Measurements from ENCODE around the gene PLA2G4F.

PLA2G4F gene

DNA sequence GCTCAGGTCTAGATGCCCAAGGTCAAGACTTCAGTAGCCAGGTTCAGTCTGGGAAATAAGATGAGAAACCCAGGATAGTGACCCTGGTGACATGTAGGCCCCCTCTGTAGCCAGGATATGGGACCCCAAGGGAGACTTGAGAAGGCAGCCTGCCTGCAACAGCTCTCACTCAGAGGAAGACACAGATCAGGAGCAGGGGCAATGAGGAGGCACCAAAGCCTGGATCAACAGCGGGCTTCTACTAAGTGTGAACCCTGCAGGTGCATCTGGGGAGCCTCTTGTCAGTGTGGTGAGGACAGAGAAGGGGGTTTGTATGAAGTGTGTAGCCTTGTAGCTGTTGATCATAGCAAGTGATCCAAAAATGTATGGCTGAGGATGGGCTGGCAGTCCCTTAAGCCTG is 25.4 kb downstream of the PLA2G4F start:
- no peak for DNase-seq

DNA sequence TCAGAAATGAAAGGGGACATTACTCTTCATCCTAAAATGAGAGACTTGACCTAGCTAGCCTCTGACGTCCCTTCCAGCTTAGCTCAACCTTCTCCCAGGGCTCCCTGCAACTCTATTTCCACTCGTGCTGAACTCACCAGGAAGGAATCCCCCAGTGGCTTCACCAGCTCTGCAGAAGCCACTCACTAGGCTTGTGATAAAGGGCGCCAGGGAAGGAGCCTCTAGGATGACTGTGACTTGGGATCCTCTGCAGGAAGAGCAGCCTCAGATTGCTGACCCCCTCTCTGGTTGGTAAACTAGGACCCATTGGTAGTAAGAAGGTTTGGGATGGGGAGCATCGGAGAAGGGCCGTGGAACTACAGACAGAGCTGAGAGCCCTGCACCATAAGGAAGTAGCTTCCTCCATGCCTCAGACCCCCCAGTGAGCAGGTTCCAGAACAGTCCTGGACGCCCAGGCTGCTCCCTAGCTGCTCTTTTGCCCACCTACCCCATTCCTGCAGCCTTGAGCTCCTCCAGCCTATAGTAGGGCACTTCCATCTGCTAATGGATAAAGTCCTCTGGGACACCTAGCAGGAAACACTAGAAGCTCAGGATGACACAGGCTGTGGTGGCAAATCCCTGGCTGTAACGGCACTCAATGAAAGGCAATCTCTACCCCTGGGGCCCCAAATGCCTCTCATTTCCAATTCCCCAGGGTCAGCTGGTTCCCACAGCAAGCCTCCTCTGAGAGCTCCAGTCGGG is 26.0 kb downstream of the PLA2G4F start:
- no peak for DNase-seq

DNA sequence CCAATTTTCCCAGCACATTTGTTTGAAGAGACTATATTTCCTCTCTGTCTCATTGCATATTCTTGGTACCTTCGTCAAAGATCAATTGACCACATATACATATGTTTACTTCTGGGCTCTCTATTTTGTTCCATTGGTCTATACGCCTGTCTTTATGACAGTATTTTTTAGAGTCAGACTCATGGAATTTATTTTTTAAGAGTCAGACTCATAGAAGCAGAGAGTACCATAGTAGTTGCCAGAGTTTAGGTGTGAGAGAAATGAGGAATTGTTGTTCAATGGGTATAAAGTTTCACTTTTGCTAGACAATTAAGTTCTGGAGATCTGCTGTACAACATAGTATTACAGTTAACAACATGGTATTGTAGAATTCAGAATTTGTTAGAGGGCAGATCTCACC is 27.1 kb downstream of the PLA2G4F start:
- no peak for DNase-seq

DNA sequence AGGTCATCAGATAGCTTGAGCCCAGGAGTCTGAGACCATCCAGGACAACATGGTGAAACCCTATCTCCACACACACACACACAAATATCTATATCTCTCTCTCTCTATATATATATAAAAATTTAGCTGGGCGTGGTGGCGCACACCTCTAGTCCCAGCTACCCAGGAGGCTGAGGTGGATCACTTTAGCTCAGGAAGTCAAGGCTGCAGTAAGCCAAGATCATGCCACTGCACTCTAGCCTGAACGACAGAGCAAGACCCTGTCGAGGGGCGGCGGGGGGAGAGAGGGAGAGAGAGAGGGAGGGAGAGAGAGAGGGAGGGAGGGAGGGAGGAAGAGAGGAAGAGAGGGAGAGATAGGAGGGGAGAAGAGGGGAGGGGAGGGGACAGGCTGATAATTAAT is 28.0 kb downstream of the PLA2G4F start:
- no peak for DNase-seq

DNA sequence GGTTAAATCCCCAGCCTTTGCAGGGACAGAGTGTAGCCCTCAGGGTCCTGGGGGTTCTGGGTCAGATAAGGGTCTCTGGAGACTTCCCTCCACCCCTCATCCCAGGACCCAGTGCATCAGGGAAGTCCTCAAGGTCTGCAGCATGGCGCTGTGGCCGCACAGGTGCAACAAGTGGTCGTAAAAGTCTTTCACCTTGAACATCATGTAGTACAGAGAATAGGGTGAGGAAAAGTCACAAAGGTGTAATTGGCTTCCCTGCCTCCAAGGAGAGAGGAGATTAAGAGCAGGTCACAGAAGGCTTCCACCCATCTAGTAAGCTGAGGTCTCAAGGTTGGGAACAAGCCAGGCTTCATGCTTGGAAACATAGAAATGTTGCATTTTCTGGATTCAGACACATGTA is 32.9 kb downstream of the PLA2G4F start:
- DNase-seq: no peak

DNA sequence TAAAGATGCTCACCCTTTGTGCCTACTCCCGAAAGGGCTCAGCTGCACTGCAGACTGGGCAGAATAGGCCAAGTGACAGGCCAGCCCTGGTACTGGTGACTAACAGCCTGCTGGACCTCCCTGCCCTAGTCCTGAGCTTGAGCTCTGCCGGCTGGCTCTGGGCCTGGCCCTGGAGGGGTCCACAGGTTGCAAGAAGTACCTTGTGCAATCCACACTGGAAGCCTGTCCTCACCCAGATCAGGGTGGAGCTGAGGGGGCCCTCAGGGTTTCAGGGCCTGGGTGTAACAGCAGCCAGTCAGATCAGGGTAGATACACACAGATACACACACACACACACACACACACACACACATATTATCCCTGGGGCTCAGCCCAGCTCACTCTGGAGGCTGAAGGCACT is 34.8 kb downstream of the PLA2G4F start:
- DNase-seq: peak; percentile 57

DNA sequence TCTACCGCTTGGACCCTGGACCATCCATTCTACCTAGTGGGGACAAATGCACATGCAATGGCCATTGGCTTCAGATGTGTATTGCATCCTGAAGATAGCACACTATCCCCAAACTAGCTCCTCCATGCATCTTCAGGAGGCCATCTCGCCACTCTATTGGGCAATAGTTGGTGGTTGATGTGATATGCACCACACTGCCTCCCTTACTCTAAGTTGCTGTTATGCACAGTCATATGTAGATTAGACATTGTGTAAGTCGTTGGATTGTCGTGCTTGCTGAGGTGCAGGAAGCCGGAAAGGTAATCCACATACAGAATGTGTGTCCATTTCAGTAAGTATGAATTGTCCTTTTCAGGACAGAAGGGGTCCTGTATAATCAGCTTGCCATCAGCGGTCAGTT is 35.4 kb downstream of the PLA2G4F start:
- DNase-seq: peak; percentile 77

DNA sequence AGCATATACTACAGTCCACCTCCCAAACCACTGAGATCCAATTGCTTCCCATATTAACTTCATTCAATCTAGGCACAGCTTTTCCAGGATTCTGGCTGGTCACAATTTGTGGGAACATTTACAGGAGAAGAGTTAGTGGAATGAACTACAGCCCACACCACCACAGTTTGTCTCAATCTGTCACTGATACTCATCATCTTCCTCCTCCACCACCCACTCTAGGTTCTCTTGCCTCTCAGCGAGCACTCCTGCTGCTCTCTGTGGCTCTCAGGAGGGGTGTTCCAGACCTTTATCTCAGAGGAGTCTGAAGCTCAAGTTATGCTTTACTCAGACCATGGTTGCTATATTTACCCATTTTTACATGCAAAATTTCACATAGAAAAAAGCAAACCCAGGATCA is 36.2 kb downstream of the PLA2G4F start:
- peak; percentile 35 for DNase-seq

DNA sequence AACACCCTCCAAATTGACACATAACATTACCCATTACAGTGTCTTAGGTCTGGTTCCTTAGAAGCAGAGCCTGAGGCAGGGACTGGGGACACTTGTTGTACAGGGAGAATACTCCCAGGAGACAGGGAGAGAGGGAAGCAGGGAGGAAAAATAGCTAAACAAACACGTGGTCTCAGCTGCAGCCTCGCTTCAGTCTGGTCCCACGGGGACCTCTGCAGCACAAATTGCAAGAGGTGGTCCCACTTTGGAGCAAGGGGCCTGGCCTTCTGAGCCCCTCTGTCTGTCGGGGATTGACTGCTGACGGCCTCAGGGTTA is 37.0 kb downstream of the PLA2G4F start:
- DNase-seq: no peak

DNA sequence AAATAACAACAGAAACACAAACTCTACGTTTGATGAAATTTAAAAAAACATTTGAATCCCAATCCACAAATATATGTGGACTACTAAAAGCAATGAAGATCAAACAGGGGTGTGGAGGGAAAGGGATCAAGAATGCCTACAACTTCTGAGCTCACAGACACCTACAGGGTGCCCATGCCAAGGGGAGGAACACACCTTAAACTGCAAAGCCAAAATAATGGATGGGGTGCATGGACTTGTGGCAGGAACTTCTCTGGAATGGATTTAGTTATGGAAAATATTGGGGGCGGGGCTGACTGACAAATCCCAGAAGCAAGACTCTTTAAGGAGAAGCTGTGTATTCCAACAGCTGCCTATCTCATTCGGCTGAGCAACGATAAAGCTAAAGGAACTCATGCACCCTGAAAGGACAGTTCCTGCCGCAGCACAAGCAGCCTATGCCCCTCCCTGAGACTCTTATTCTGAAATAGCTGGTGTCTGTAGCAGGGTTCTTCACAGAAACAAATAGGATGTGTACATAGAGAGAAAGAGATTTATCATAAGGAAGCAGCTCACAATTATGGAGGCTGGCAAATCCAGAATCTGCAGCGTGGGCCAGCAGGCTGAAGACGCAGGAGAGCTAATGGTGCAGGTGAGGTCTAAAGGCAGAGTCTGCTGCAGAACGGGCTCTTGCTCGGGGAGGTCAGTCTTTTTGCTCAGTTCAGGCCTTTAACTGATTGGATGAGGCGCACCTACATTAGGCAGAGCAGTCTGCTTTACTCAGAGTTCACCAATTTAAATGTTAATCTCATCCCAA is 37.6 kb downstream of the PLA2G4F start:
- DNase-seq: peak; percentile 72

DNA sequence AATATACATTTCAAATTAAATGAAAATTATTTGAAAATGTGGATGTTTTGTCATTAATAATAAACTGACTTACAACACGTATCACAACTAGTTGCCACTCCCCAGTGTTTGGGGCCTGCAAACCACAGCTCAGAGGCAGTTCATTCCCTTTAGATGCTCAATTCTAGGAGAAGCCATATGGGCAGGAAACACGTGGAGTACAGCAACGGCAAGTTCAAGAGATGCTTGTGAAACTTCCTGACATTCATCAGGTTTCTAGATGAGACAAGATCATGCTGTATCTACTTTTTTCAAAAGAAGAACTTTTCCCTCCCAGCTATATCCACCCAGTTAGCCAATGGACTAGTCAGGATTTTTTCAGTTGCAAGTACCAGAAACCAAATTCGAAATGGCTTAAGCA is 44.5 kb downstream of the PLA2G4F start:
- peak; percentile 71 for DNase-seq

DNA sequence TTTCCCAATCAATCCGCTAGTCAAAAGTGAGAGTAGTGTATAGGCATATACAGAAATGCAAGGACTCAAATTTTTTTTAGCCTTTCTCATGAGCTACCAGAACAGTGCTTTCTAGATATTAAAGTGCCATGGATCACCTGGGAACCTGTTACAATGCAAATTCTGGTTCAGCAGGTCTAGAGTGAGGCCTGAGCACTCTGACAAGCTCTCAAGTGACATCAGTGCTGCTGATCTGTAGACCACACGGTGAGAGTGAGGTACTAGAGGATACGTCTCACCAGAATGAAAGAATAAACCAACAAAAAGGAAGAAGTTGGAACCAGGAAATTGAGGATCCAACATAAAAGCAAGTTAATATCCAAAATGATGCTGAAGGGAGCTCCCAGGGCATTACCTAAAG is 46.1 kb downstream of the PLA2G4F start:
- DNase-seq: no peak

DNA sequence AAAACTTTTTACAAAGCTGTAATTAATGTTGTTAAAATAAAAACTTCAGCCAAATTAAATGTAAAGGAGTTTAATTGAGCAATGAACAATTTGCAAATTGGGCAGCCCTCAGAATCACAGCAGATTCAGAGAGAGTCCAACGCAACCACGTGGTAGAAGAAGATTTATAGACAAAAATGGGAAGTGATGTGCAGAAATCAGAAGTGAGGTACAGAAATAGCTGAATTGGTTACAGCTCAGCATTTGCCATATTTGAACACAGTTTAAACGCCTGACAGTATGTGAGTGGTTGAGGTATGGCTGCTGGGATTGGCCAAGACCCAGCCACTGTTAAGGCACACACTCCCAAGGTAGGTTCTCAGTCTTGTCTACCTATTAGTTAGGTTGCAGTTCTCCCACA is 47.6 kb downstream of the PLA2G4F start:
- DNase-seq: peak; percentile 36

DNA sequence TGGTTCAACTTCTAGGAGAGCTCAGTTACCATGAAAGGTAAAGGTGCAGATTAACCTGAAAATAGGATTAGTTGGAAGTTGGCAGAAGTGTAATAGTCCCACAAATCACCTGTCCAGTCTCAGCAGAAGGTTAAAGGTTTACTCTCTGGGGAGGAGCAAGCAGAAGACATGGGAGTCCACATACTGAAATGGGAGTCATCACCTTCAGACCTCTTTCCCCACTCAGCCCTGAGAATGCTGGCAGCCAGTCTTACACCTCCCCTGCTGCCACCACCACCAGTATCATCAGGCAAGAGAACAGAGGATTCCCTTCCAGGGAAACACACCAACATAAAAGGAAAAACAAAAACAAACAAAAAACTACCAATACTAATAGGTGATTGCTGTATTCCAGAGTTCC is 48.2 kb downstream of the PLA2G4F start:
- no peak for DNase-seq

DNA sequence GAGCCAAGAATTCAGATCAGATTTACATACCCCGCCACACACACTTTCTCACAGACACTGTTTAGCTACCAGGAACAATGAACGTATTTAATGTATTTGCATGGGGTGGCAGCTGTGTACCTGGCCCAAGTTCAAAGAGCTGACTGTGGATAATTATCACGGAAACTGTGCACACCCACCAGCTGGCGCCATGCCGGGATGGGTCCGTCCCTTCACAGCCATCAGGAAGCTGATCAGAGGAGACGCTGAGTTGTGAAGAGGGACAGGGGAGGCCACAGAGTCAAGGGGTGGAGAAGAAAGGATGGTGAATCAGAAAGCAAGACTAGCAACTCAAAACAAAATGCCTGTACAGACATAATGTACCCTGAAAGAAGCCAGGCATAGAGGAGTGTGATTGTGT is 49.0 kb downstream of the PLA2G4F start:
- no peak for DNase-seq

DNA sequence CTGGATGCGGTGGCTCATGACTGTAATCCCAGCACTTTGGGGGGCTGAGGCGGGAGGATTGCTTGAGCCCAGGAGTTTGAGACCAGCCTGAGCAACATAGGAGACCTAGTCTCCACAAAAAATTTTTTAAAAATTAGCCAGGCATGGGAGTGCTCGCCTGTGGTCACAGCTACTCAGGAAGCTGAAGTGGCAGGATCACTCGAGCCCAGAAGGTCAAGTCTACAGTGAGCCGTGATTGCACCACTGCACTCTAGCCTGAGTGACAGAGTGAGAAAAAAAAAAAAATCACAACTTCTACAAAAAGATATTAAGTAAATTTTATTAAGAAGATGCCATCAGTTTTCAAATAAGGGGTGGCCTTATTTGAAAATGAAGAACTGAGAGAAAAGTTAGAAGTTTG is 50.1 kb downstream of the PLA2G4F start:
- no peak for DNase-seq

DNA sequence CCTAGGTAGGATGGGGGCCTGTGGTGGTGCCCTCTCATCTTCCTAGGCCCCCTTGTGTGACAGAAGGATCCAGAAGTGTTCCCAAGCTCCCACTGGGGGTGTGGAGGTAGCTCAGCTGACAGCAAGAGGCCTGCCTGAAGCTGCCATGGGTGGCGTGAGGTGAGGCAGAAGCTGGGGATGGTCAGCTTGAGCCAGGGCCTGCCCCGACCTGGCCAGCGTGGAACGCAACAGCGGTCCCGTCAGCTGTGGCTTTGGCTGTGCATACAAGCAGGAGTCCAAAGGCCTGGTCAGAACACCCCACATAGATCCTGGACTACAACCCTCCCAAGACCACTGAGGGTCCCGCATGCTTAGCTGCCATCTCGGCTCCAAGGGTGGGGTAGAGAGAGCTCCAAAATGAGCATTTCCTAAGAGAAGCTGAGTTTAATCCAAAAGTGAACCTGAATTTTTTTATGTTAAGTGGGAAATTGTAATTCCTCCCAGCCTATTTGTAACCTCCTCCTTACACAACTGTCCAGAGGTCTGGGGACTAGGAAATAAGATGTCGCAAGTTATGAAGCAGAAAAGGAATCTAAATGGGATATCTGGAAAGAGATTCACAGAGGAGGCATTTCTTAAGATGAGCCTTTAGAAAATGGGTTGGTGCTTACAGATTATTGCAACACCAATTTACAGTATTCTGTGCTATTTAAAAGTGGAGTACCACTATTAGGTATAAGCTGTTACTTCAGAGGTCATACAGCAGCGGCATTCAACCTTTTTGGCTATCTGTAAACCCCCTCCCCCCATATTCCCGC is 52.1 kb downstream of the PLA2G4F start:
- DNase-seq: no peak

DNA sequence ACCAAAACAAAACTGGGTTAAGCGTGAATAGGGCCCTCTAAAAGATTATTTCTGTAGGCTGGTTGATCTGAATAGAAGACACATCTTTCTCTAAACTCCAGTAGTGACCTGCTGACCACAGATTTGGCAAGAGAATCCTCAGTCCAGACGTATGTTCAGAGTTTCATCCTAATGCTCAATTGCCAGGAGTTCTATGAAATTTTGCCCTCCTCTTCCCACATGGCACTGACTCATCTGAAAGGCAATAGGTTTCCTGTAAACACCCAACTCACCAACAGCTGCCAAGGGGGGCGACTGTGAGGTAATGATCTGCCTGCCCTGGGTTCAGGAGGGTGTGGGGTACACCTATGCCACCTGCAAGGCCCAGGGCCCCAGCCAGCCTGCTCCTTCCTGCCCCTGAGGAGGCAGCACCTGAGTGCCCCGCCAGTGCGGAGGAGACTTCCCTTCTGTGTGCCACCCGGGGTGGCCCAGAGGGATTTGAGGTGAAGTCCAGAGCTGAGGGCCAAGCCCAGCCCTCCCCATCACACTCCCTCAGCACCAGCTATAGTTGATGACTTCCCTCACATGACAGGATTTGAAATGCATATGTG is 53.7 kb downstream of the PLA2G4F start:
- DNase-seq: no peak

DNA sequence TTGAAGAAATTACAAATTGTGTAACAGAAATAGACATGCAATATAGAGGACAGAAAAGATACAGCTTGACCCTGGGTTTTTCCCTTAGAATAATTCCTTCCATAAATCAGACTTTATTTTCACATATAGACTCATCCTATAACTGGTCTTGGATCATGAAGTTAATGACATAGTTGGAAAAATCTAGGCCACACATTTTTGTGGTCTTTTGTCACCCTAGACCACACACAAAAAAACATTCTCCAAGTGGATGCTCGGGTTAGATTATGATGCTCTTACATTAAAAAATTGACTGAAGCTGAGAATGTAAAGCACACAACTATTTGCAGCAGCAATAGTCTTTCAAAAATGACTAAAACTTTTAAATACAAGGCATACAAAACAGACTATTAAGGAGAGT is 54.6 kb downstream of the PLA2G4F start:
- no peak for DNase-seq

DNA sequence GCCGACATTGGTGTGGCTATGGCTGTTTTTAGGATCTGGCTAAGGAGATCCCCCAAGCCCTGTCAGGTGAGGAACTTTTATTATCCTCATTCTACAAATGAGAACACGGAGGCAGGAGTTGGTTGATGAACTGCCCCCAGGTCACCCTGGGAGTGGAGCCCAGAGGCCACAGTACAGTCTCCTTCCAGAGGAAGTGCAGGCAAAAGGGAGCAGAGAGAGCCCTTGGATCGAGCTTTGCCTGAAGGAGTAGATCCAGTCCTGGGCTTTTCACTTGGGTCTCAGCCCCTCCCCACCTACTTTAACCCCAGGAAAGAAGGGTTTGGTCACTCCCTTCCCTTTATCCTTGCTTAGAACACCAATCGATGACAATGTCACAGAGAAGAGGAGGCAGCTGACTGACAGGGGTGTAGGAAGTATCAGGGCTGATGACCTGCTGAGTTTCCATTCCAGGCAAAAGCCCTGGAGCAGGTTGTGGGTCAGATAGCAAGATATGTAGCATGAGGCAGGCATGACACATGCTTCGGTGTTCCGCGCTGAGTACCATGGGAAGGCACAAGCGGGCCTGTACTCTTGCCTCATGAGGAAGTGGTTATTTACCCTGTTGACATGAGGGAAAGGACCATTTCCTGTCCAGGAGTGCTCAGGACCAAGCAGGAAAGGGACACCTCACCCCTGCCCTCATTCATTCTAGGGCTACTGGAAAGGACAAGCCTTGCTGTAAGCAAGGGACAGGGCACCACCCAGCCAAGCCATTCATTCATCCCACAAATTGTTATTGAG is 56.2 kb downstream of the PLA2G4F start:
- no peak for DNase-seq

DNA sequence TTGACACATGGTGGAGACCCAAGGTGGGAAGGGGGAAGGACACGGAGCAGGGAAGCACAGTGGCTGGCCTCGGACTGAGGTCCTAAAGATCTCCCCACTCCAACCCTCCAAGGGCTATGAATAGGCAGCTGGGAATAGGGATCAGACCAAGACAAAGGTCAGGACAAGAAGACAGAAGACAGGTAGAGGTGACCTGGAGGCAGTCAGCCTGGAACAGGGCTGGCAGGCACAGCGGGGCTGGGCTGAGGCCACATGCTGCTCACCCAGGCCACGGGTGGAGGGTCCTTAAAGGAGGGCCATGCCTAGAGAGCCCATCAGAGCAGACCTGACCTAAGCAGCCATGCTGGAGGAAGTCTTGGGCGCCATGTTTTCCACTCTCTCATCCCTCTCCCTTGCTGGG is 59.4 kb downstream of the PLA2G4F start:
- no peak for DNase-seq

DNA sequence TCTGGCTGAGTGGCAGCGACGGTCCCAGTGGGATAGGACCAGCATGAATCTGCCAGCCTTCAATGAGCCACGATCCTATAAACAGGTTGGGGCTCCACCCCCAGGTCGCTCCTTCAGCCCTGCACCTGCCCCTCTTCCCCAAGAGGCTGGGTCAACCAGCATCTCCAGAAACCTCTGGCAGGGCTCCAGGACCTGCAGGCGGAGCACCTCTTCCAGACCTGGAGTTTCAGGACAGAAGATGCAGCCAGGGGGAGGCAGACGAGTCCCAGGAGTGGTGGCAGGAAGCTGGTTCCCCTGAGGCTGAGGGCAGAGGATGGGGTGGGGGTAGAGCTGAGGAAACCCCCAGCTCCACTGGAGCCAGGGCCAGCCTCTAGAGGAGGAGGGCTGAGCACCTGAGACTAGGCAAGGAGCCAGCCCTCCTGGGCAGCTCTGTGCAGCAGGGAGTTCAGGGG is 61.9 kb downstream of the PLA2G4F start, which contains the start of gene PLA2G4D:
PLA2G4D (minus strand) TSS at position 51 of the 452 bp plus-strand sequence. CDS start 103 bp downstream, outside the sequence.
- DNase-seq: no peak
